BE2C (cell line): Measurements from ENCODE around the gene SLC4A7.

Experiments used
- DNase-seq: peaks from one replicate; pipeline ENCODE4 v3.0.0-alpha.2; 2020
- H3K27me3 ChIP-seq: fragments of 250-450 bp; sonication (Bioruptor Pico); 2 replicates; pipeline ENCODE4 v1.5.1; 2020; ENCODE audit warnings: mild to moderate bottlenecking
- H3K36me3 ChIP-seq: fragments of 250-450 bp; sonication (Bioruptor Pico); 2 replicates; pipeline ENCODE4 v1.5.1; 2020; ENCODE audit warnings: mild to moderate bottlenecking
- H3K4me1 ChIP-seq: fragments of 250-450 bp; sonication (Bioruptor Pico); 2 replicates; pipeline ENCODE4 v1.5.1; 2020
- H3K4me3 ChIP-seq: 2 replicates; pipeline ENCODE4 v1.5.1; 2011; ENCODE audit warnings: low read depth, low read length
- H3K9me3 ChIP-seq: fragments of 250-450 bp; sonication (Bioruptor Pico); 2 replicates; pipeline ENCODE4 v1.5.1; 2020
- CTCF ChIP-seq: IDR thresholded peaks from 2 replicates; pipeline ENCODE4 v1.5.1; 2012; ENCODE audit warnings: mild to moderate bottlenecking, low read depth, low read length

The SLC4A7 gene

GRCh38 chr3:27507515-27508266 is 23.5 kb upstream of the SLC4A7 start:
- H3K4me1 ChIP-seq: no peaks in the 10 kb centered on the region
- no peaks in the 10 kb centered on the region for H3K9me3 ChIP-seq
- H3K36me3 ChIP-seq: no peaks in the 10 kb centered on the region
- no peak for DNase-seq
- H3K4me3 ChIP-seq: no peak overlapping the region
- TF ChIP-seq CTCF: no peak
- H3K27me3 ChIP-seq: no peaks in the 10 kb centered on the region

- no peaks in the 10 kb centered on the region for H3K9me3 ChIP-seq
- H3K4me3 ChIP-seq: no peak overlapping the region
- TF ChIP-seq CTCF: no peak
- H3K36me3 ChIP-seq: no peaks in the 10 kb centered on the region
- no peak for DNase-seq
- no peaks in the 10 kb centered on the region for H3K27me3 ChIP-seq
- H3K4me1 ChIP-seq: no peaks in the 10 kb centered on the region
These were observed 22.9 kb upstream of the SLC4A7 start for GRCh38 chr3:27507111-27507510.

GRCh38 chr3:27504749-27505148 is 20.6 kb upstream of the SLC4A7 start:
- Histone ChIP-seq H3K36me3 (no peaks in the 10 kb centered on the region), H3K4me1 (no peaks in the 10 kb centered on the region), H3K27me3 (no peaks in the 10 kb centered on the region), H3K4me3 (no peak overlapping the region), H3K9me3 (no peaks in the 10 kb centered on the region)
- no peak for DNase-seq
- no peak for TF ChIP-seq CTCF

- no peaks in the 10 kb centered on the region for H3K36me3 ChIP-seq
- H3K4me3 ChIP-seq: no peak overlapping the region
- TF ChIP-seq CTCF: no peak
- H3K4me1 ChIP-seq: no peaks in the 10 kb centered on the region
- H3K27me3 ChIP-seq: no peaks in the 10 kb centered on the region
- H3K9me3 ChIP-seq: no peaks in the 10 kb centered on the region
- DNase-seq: no peak
These were observed 19.3 kb upstream of the SLC4A7 start for GRCh38 chr3:27503526-27503925.

- Histone ChIP-seq H3K4me1 (no peaks in the 10 kb centered on the region), H3K27me3 (no peaks in the 10 kb centered on the region), H3K4me3 (no peak overlapping the region), H3K36me3 (no peaks in the 10 kb centered on the region), H3K9me3 (no peaks in the 10 kb centered on the region)
- DNase-seq: no peak
- no peak for TF ChIP-seq CTCF
These were observed 17.6 kb upstream of the SLC4A7 start for GRCh38 chr3:27501759-27502158.

GRCh38 chr3:27500986-27501385 is 16.8 kb upstream of the SLC4A7 start:
- Histone ChIP-seq H3K36me3 (no peaks in the 10 kb centered on the region), H3K9me3 (no peaks in the 10 kb centered on the region), H3K4me1 (no peaks in the 10 kb centered on the region), H3K27me3 (no peaks in the 10 kb centered on the region), H3K4me3 (no peak overlapping the region)
- DNase-seq: no peak
- TF ChIP-seq CTCF: no peak
